ENCODE results near the gene OTOP2. TPM values are rescaled to one million over a fixed set of nuclear protein-coding genes. Genes with fewer than 3 reads are reported as not detected.

OTOP2 gene, protein sequence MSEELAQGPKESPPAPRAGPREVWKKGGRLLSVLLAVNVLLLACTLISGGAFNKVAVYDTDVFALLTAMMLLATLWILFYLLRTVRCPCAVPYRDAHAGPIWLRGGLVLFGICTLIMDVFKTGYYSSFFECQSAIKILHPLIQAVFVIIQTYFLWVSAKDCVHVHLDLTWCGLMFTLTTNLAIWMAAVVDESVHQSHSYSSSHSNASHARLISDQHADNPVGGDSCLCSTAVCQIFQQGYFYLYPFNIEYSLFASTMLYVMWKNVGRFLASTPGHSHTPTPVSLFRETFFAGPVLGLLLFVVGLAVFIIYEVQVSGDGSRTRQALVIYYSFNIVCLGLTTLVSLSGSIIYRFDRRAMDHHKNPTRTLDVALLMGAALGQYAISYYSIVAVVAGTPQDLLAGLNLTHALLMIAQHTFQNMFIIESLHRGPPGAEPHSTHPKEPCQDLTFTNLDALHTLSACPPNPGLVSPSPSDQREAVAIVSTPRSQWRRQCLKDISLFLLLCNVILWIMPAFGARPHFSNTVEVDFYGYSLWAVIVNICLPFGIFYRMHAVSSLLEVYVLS
- total RNA-seq: not detected in 2 replicates

DNA sequence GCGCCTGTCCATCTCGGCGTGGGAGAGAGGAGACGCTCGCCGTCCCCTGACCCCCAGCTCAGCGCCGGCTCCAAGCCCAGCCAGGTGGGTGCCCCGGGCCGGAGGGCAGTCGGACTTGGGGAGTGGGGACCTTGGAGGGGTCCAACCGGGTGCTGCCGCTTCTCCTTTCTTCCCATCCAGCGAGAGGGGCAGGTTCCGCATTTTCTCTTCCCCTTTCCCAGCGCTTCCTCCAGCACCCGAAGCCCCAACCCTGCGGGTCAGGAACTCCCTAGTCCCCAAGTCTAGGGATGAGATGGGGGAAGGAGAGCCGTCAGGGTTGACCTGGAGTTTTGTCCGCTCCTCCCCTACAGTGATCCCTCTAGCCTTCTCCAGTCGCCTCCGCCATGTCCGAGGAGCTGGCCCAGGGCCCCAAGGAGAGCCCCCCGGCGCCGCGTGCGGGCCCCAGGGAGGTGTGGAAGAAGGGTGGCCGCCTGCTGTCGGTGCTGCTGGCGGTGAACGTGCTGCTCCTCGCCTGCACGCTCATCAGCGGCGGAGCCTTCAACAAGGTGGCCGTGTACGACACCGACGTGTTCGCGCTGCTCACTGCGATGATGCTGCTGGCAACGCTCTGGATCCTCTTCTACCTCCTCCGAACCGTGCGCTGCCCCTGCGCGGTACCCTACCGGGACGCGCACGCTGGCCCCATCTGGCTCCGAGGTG is at the start of gene OTOP2:
TSS of gene OTOP2 (plus strand) at position 24 of the 699 bp plus-strand sequence. CDS start at position 384, 360 bp downstream.
- H3K4me1 Mint-ChIP-seq (ENCODE audit: low read depth): no peaks in the 10 kb centered on the region
- intact Hi-C loops (cut with micrococcal nuclease): no loop called here
- no peak within 1 kb of the TSS for H3K4me3 Mint-ChIP-seq (ENCODE audit: low read depth)
- no peaks in the 10 kb centered on the region for H3K36me3 Mint-ChIP-seq (ENCODE audit: low read depth)
- H3K9me3 Mint-ChIP-seq: no peaks in the 10 kb centered on the region
- no peak within 1 kb of the TSS for H3K27ac Mint-ChIP-seq
- H3K27me3 Mint-ChIP-seq (ENCODE audit: low read depth): peaks cover 42% of the 10 kb centered on the region
- no peak for DNase-seq (ENCODE audit: low spot score)

DNA sequence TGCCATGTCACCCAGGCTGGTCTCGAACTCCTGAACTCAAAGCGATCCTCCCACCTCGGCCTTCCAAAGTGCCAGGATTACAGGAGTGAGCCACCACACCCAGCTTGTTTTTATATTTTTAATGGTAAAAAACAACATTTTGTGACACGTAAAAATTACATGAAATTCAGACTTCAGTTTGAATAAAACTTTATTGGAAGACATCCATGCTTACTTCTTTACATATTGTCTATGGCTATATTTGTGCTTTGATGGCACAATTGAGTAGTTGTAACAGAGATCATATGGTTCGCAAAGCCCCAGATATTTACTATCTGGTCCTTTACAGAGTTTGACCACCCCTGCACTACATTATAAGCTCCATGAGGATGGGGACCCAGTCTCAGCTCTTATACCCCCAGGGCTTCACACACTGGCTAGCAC is 49.4 kb upstream of the OTOP2 start:
- Mint-ChIP-seq H3K27me3 (ENCODE audit: low read depth) (peaks cover 3% of the 10 kb centered on the region), H3K4me1 (ENCODE audit: low read depth) (peaks cover 17% of the 10 kb centered on the region), H3K4me3 (ENCODE audit: low read depth) (no peak overlapping the region), H3K27ac (no peak overlapping the region), H3K9me3 (no peaks in the 10 kb centered on the region), H3K36me3 (ENCODE audit: low read depth) (peaks cover 4% of the 10 kb centered on the region)
- intact Hi-C loops (cut with micrococcal nuclease): loop anchor here (10.0 kb wide), 1 partner anchor 1640 kb away; a partner anchor contains a TSS
- no peak for DNase-seq (ENCODE audit: low spot score)

DNA sequence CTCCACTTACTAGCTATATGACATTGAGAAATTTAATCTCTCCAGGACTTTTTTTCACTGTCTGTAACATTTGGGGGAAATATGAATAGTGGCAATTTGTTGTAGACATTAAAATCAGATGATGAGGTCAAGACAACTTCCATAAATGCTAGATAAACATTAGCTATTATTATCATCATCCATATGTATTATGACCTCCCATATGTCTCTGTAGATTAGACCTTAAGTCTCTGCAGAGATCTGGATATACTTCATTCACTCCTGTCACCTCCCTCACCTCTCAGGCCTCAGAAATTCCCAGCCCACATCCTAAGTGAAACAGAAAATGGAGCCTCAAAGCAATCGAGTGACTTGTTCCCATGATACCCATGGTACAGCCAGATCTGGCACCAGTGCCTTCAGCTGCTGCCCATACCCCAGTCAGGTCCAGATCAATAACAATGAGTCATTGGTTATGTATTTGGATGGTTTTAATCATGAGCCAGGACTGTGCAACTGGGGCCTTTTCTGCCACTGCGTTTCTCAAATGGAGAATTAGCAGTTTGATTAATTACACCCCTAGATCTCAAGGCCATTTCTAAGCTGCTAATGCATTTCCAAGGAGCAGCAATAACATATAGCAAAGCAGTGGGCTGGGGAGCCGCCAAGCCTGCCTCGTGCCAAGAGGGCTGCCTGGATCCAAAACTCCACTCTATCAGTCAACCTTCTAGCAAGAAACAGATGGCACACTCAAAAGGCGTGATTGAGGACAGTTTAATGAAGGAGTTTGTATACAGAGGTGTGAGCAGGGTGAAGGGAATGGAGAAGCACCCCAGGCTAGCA is 48.7 kb upstream of the OTOP2 start:
- H3K36me3 Mint-ChIP-seq (ENCODE audit: low read depth): peaks cover 4% of the 10 kb centered on the region
- peaks cover 3% of the 10 kb centered on the region for H3K27me3 Mint-ChIP-seq (ENCODE audit: low read depth)
- H3K4me3 Mint-ChIP-seq (ENCODE audit: low read depth): no peak overlapping the region
- no peaks in the 10 kb centered on the region for H3K9me3 Mint-ChIP-seq
- H3K4me1 Mint-ChIP-seq (ENCODE audit: low read depth): peaks cover 17% of the 10 kb centered on the region
- no peak for DNase-seq (ENCODE audit: low spot score)
- H3K27ac Mint-ChIP-seq: no peak overlapping the region
- intact Hi-C loops (cut with micrococcal nuclease): loop anchor here (10.0 kb wide), 1 partner anchor 1641 kb away; a partner anchor contains a TSS

DNA sequence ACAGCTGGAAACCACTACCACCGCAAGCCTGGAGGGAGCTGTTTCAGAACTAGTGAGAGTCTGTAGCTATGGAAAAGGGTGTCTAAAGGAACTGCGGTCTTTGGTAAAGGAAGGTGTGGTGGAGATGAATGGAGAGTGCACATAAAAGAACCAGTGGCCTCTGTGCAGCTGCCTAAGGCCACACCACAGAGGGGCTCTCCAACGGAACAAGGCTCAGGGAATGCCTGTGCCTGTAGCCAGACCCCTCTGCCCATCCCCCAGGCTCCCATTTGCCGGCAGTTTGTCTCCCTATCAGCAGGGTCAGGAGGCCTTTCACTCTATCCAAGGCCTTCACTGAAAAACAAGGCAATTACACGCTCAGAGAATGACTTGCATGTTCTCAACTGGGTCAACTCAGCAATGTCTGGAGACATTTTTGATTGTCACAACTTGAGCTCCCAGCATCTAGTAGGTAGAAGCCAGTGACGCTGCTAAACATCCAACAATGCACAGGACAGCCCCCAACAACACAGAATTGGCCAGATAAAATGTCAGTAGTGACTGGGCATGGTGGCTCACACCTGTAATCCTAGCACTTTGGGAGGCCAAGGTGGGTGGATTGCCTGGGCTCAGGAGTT is 48.0 kb upstream of the OTOP2 start:
- no peak for DNase-seq (ENCODE audit: low spot score)
- Mint-ChIP-seq H3K27ac (no peak overlapping the region), H3K4me3 (ENCODE audit: low read depth) (no peak overlapping the region), H3K36me3 (ENCODE audit: low read depth) (peaks cover 4% of the 10 kb centered on the region), H3K9me3 (no peaks in the 10 kb centered on the region), H3K27me3 (ENCODE audit: low read depth) (peaks cover 3% of the 10 kb centered on the region), H3K4me1 (ENCODE audit: low read depth) (peaks cover 17% of the 10 kb centered on the region)
- intact Hi-C loops (cut with micrococcal nuclease): loop anchor here (10.0 kb wide), 1 partner anchor 1641 kb away; a partner anchor contains a TSS

DNA sequence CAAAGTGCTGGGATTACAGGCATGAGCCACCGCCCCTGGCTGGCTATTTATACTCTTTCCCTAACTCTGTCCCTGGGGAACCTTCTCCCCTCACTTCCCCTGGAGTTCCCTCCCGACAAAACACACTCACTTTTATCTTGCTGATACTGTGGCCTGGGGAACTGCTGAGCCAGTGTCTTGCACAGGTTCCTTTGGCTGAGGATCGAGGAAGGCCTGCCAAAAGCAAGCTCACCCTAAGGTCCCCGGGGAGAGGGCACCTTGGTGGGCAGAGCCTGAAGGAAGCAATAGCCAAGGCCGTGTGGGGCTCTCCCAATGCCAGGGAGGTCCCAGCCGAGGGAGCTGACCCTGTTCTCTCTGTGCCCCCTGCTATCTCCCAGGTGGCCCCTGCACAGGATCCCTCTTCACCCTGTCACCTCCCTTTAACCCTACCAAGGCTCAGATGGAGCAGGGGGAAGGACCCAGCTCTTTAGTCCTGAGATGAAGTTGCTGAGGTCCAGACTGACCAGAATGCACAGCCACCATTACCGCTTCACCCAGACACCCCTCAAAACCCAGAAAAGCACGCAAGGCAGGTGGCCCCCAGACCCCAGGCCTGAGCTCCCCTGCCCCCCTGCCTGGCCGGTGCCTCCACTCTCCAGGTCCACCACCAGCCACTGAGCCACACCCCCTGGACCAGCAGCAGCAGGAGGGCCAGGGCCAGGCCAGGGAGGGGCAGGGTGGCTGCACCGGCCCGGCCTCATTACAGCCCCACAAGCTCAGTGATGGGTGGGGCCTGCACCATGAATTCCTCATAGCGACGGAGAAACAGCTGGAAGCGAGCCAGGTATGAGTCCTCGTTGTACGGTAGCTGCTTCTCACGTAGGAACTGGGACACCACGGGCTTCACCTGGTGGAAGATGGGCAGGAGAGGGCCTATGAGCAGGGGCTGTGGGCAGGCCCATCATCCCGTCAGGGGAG is 46.2 kb upstream of the OTOP2 start:
- Mint-ChIP-seq H3K27me3 (ENCODE audit: low read depth) (peaks cover 3% of the 10 kb centered on the region), H3K4me3 (ENCODE audit: low read depth) (no peak overlapping the region), H3K9me3 (no peaks in the 10 kb centered on the region), H3K4me1 (ENCODE audit: low read depth) (peaks cover 6% of the 10 kb centered on the region), H3K36me3 (ENCODE audit: low read depth) (no peaks in the 10 kb centered on the region), H3K27ac (no peak overlapping the region)
- no peak for DNase-seq (ENCODE audit: low spot score)
- intact Hi-C loops (cut with micrococcal nuclease): loop anchor here (10.0 kb wide), 1 partner anchor 1643 kb away; a partner anchor contains a TSS

DNA sequence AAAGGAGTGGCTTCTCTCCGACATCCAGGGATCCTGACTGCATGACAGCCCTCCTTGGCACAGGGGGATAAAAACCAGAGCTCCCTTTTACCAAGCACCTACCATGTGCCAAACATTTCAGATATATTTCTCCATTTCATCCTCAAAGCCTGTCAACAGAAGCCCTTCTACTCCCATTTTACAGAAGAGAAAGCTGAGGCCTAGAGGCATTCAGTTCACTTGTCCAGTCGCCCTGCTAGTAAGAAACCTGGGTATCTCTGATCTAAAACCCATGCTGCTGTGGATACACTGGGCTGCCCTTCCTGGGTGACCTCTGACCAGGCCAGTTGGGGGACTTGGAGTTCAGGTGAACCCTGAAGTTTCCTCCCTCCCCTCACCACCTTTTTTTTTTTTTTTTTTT is 45.4 kb upstream of the OTOP2 start:
- Mint-ChIP-seq H3K9me3 (no peaks in the 10 kb centered on the region), H3K4me1 (ENCODE audit: low read depth) (peaks cover 6% of the 10 kb centered on the region), H3K4me3 (ENCODE audit: low read depth) (no peak overlapping the region), H3K36me3 (ENCODE audit: low read depth) (no peaks in the 10 kb centered on the region), H3K27ac (no peak overlapping the region), H3K27me3 (ENCODE audit: low read depth) (peaks cover 3% of the 10 kb centered on the region)
- intact Hi-C loops (cut with micrococcal nuclease): loop anchor here (10.0 kb wide), 1 partner anchor 1644 kb away; a partner anchor contains a TSS
- no peak for DNase-seq (ENCODE audit: low spot score)

DNA sequence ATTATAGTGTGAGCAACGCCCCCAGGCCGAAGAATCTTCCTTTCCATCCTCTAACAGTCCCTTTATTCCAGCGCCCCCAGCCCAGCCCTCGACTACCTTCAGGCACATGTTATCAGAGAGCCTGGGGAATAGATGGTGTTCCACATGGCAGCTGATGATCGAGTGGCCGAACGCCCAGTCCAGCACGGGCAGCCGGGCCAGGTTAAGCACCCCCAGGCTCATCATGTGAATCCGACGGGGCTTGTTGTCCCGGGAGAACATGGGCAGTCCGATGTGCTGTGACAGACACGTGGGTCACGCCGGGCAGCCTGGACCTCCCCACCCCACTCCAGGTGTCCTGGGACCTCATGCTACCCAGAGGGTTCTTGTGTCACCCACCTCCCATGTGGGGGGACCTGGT is 44.8 kb upstream of the OTOP2 start:
- Mint-ChIP-seq H3K27me3 (ENCODE audit: low read depth) (peaks cover 3% of the 10 kb centered on the region), H3K27ac (no peak overlapping the region), H3K9me3 (no peaks in the 10 kb centered on the region), H3K4me1 (ENCODE audit: low read depth) (no peaks in the 10 kb centered on the region), H3K4me3 (ENCODE audit: low read depth) (no peak overlapping the region), H3K36me3 (ENCODE audit: low read depth) (no peaks in the 10 kb centered on the region)
- intact Hi-C loops (cut with micrococcal nuclease): loop anchor here (10.0 kb wide), 1 partner anchor 1645 kb away; a partner anchor contains a TSS
- no peak for DNase-seq (ENCODE audit: low spot score)

DNA sequence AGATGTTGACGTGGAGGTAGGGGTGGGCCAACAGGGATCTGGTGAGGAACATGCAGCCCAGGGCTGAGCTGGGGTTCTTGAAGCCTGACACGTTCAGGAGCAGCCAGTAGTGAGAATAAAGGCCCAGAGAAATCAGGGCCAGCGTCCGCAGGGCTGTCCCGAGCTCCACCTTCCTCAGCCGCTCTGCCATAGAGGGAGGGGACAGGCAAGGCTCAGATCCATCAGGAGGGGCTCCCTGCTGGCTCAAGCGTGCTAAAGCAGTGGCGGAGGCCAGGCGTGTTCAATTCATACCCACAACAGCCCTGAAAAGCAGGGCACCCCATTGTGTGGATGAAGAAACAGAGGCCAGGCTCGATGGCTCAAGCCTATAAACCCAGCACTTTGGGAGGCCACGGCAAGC is 43.0 kb upstream of the OTOP2 start:
- H3K9me3 Mint-ChIP-seq: no peaks in the 10 kb centered on the region
- no peak overlapping the region for H3K4me3 Mint-ChIP-seq (ENCODE audit: low read depth)
- no peaks in the 10 kb centered on the region for H3K4me1 Mint-ChIP-seq (ENCODE audit: low read depth)
- H3K36me3 Mint-ChIP-seq (ENCODE audit: low read depth): no peaks in the 10 kb centered on the region
- DNase-seq (ENCODE audit: low spot score): no peak
- H3K27me3 Mint-ChIP-seq (ENCODE audit: low read depth): peaks cover 7% of the 10 kb centered on the region
- intact Hi-C loops (cut with micrococcal nuclease): no loop called here
- no peak overlapping the region for H3K27ac Mint-ChIP-seq

DNA sequence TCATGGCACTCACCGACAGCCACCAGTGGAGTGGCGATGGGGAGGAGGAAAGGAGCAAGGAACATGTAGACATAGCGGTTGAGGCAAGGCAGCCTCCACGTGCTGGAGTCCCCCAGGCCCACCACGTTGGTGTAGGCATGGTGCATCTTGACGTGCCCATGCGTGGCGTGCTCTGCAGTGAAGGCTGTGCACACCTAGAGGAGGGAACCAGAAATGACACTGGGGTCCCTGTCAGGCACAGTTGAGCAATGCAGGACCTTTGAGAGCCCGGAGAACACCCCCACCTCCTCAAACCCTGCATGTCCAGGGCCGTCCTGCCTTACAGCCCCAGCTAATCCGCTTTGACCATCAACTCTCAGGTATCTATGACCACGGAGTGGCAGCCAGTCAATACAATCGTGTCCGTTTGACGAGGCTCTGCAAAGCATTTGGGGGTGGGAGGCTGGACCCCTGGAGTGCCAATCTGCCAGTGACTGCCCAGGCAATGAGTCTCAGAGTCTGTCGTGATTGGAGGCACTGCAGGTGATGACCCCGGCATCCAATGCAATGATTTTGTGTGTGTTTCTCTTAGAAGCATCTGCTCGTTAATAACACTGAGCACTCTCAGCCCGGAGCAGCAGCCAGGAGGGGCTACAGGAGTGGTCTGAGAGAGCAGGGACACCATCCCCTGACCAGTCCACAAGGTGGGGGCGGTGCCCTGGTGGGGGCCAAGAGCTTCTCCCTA is 41.4 kb upstream of the OTOP2 start:
- Mint-ChIP-seq H3K4me1 (ENCODE audit: low read depth) (no peaks in the 10 kb centered on the region), H3K4me3 (ENCODE audit: low read depth) (no peak overlapping the region), H3K9me3 (no peaks in the 10 kb centered on the region), H3K27me3 (ENCODE audit: low read depth) (peaks cover 5% of the 10 kb centered on the region), H3K27ac (no peak overlapping the region), H3K36me3 (ENCODE audit: low read depth) (no peaks in the 10 kb centered on the region)
- no peak for DNase-seq (ENCODE audit: low spot score)
- intact Hi-C loops (cut with micrococcal nuclease): no loop called here

DNA sequence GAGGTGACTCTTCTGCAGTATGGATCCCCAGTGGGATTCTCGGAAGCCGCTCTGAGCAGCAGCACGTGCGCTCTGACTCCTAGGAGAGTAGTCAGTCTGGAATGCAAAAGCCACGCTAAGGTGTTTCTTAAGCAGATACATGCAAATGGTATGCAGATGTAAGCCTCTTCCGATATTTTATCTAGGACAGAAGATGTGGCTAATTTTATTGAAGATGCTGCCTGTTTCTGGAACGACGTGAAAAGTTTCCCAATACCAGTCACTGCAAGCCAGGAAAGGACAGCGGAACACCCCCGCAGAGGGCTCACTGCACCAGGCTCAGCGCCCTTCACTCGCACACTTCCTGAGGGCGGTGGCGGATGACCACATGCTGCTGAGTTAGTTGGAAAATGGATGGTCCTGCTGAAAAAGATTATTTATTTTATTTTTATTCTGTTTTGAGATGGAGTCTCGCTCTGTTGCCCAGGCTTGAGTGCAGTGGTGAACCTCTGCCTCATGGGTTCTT is 40.8 kb upstream of the OTOP2 start:
- H3K4me3 Mint-ChIP-seq (ENCODE audit: low read depth): no peak overlapping the region
- no peak for DNase-seq (ENCODE audit: low spot score)
- H3K36me3 Mint-ChIP-seq (ENCODE audit: low read depth): no peaks in the 10 kb centered on the region
- H3K4me1 Mint-ChIP-seq (ENCODE audit: low read depth): no peaks in the 10 kb centered on the region
- H3K27ac Mint-ChIP-seq: no peak overlapping the region
- no peaks in the 10 kb centered on the region for H3K9me3 Mint-ChIP-seq
- H3K27me3 Mint-ChIP-seq (ENCODE audit: low read depth): peaks cover 5% of the 10 kb centered on the region
- intact Hi-C loops (cut with micrococcal nuclease): no loop called here

DNA sequence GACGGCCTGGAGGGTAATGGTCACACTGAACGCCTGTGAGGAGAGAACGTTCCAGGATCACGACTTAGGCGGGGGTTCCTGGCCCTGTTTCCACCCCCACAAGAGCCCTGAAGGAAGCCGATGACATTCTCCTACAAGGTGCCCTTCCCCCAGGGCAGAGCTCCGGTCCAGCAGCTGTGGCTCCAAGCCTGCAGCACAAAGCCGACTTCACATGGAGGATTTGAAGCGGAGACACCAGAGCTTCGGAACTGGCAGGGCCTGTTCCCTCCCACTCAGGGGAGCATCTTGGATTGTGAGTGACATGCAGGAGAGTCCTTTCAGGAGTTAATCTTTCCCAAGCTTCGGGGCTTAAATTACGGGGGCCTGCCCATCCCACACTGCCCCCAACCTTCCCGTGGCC is 35.6 kb upstream of the OTOP2 start:
- no peaks in the 10 kb centered on the region for H3K4me1 Mint-ChIP-seq (ENCODE audit: low read depth)
- no peak overlapping the region for H3K4me3 Mint-ChIP-seq (ENCODE audit: low read depth)
- peaks cover 20% of the 10 kb centered on the region for H3K27me3 Mint-ChIP-seq (ENCODE audit: low read depth)
- intact Hi-C loops (cut with micrococcal nuclease): no loop called here
- no peak for DNase-seq (ENCODE audit: low spot score)
- no peaks in the 10 kb centered on the region for H3K9me3 Mint-ChIP-seq
- H3K27ac Mint-ChIP-seq: no peak overlapping the region
- H3K36me3 Mint-ChIP-seq (ENCODE audit: low read depth): no peaks in the 10 kb centered on the region

Measured in activated T-helper 2 cell treated with anti-CD3 and anti-CD28 coated beads, Interferon-gamma antibody, Interleukin-2, Interleukin-4, amounts not matched to agents 10 μg/mL and 5 μg/mL and 100 μg/mL, durations not matched to agents 14 hours and 24 hours and 36 hours (primary cell).